Measurements from ENCODE around the gene PLAGL2.

Gene PLAGL2

DNA sequence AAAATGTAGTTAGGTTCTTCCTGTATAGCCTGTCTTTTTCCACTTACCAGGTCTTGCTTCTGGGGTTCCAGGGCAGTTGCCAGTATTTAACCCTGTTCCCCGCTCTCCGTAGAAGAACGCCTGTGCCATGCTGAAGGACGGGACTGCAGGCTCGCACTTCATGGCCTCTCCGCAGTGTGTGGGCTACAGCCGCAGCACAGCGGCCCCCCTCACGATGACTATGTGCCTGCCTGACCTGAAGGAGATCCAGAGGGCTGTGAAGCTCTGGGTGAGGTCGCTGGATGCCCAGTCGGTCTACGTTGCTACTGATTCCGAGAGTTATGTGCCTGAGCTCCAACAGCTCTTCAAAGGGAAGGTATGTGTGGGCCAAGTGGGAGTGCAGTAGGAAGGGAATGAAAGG lies 23.2 kb upstream of the PLAGL2 start:
- no peak for DNase-seq

DNA sequence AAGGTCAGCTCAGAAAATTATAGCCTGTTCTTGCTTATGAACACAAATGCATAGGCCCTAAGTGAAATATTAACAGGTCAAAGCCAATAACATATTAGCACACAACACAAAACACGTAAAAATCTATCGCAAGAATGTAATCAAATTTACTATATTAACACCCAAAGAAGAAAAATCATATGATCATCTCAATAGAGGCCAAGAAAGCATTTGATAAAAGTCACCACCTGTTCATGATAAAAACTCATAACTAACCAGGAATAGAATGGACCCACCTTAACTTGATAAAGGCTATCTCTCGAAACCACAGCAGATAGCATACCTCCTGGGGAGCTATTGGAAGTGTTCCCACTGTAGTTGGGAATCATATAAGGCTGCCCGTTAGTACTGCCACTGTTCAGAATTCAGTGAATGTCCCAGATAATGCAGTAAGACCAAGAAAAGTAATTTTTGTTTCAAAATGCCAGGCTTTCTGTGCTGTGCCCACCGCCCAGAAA lies 21.8 kb upstream of the PLAGL2 start:
- DNase-seq: no peak

GRCh38 chr20:32227744-32228688 lies 20.5 kb upstream of the PLAGL2 start:
- no peak for DNase-seq

DNA sequence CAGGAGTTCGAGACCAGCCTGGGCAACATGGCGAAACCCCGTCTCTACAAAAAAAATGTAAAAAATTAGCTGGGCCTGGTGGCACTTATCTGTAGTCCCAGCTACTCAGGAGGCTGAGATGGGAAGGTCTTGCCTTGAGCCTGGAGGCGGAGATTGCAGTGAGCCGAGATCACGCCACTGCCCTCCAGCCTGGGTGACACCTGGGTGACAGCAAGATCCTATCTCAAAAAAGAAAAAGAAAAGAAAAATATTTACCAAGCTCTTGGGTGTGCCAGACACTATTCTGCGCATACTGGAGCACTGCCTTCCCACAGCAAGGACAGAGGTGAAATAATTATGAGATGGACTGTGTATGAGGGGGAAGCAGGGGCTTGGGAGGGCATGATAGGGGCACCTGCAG lies 19.8 kb upstream of the PLAGL2 start:
- no peak for DNase-seq

DNA sequence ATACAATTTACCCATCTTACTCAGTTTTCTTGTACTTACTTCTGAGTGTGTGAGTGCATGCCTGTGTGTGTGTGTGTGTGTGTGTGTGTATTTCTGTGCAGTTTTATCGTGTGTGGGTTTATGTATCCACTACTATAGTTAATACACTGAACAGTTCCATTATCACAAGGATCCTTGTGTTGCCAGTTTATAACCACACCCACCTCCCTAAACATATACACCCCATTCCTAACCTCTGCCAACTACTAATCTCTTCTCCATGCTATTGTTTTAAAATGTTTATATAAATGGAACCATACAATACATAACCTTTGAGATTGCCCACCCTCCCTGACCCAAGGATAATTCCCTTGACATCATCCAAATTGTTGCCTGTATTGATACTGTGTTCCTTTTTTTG lies 18.8 kb upstream of the PLAGL2 start:
- DNase-seq: no peak

DNA sequence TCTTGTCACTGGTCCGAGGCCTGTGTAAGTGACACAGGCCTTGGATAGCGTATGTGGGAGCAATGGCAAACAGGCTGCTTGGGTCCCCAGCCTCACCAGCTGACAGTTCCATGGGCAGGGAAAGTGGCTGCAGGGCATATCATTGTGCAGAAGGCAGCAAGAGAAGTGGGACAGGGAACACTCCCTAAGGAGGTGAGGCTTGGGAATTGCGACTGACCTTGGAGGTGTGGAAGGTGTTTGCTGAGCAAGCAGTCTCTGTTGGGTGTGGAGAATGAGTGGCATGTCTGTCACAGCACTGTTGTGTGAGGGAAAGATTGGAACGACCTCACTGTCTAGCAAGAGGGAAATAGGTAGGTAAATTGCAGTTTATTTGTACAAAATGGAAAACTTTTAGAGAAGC lies 16.9 kb upstream of the PLAGL2 start:
- DNase-seq: no peak

DNA sequence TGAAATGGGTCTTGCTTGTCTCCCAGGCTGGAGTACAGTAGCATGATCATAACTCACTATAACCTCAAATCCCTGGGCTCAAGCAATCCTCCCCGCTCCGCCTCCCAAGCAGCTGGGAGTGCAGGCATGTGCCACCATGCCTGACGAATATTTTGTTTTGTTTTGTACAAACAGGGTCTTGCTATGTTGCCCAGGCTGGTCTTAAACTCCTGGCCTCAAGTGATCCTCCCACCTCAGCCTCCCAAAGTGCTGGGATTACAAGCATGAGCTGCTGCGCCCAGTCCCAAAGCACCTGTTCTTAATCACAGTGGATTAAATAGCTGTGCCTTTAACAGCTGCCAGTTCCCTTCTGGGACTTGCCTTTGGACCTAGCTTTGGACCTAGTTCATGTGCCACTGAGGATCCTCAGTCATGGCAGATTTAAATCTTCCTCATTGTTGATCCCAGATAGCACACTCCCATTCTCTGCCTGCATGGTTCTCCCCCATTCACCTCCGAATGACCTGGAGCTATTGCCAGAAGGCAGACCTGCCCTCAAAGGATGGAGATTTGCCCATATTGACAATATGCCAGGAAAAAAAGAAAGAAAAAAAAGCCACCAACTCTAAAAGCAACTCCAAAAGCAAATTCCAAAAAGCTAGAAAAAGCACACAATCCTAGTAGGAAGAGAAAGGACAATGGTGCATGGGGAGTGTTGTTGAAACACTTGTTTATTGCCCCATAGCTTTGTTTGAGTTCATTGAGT lies 10.8 kb upstream of the PLAGL2 start:
- no peak for DNase-seq

- no peak for DNase-seq
These were observed 8.9 kb upstream of the PLAGL2 start for GRCh38 chr20:32216179-32217142.

DNA sequence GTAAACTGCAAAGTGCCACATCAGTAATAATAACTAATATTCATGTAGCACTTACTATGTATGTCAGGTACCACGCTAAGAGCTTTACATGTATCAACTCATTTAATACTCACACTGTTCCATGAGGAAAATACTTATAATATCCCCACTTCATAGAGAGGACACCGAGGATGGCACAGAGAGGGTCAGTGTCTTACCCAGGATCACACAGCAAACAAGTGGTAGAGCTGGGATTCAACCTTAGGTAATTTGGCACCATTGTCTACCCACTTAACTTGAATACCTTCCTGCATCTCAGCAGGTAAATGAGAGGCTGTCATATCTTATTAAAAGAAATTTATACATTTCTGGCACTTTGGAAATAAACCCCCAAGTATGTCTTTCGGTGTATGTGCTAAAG lies 8.2 kb upstream of the PLAGL2 start:
- no peak for DNase-seq

GRCh38 chr20:32215147-32215546 lies 7.6 kb upstream of the PLAGL2 start:
- DNase-seq: no peak

DNA sequence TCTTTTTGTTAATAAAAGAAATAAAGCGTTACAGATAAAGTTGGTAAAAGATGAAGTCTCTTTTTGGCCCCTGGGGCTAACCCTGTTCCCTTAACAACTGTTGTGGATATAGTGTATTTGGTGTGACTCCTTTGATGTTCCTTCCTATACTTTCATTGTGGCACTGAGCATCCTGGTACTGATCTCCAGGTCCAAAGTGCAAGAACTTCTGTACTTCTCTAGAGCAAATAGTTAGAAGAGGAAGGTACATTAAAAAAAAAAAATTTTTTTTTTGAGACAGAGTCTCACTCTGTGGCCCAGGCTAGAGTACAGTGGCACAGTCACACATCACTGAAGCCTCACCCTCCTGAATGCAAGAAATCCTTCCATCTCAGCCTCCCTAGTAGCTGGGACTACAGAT lies 6.3 kb upstream of the PLAGL2 start:
- DNase-seq: no peak

DNA sequence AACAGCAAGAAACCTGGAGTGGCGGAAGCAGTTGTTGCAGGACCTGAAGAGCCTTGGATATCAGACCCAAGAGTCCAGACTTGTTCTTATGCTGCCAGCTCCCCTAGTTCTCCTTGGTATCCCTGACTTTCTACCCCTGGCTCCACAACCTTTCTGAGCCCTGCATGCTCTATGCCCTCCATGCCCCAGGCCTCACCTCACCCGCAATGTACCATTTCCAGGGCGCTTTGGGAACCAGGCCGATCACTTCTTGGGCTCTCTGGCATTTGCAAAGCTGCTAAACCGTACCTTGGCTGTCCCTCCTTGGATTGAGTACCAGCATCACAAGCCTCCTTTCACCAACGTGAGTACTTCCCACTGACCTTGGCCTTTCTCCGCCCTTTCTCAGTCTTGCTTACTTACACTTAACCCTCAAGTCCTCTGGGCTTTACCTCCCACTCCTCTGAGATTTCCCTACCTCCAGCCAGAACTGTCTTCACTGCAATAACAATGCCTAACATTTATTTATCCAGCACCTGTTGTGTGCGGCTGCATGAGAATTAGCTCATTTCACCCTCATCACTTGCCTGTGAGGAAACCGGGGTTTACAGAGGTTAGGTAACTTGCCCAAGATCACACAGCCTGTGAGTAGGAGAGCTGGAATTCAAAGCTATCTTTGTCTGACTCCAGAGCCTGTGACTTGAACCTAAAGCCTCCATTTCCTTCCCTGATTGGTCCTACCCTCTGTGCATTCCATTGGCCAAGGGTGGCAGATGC lies 2.5 kb upstream of the PLAGL2 start:
- DNase-seq: no peak

GRCh38 chr20:32208499-32209154 lies 1.1 kb upstream of the PLAGL2 start:
- no peak for DNase-seq

DNA sequence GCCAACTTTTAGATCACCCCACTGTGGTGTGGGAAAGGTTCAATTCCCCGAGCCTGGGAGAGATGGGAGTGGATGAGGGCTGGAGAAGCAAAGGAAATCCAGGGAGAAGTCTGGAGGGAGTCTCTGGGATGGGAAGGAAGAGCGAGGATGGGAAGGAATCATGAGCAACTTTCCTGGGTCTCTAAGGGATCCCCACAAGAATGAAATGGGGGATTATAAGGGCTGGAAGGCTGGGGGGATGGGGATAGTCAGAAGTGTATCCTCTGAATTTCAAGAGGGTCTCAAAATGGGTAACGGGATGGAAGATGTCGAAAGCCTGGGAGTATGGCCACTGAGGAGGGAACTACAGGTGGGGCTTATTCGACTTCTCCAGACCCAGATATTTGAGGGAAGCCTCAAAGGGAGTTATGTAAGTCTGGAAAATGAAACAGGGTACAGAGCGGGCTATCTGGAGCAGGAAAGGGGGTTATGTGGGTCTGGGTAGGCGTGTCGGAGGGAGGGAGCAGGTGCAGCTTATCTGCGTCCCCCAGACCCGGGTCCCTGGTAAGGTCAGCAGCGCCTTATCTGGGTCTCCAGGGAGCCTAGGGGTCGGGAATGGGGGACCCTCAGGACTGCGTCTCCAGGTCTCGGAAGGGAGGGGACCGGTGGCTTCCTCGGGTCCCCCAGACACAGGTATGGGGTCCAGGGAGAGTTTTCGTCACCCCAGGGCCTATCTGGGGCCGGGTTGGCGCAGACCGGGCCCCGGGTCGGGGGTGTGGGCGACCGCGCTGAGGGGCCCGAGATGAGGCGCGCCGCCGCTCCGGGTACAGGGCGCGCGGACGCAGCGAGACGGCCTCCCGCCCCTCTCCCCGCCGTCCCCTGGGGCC lies 550 bp downstream of the PLAGL2 start:
- DNase-seq: no peak

- DNase-seq: no peak
These were observed 1.4 kb downstream of the PLAGL2 start for GRCh38 chr20:32205843-32206759.

DNA sequence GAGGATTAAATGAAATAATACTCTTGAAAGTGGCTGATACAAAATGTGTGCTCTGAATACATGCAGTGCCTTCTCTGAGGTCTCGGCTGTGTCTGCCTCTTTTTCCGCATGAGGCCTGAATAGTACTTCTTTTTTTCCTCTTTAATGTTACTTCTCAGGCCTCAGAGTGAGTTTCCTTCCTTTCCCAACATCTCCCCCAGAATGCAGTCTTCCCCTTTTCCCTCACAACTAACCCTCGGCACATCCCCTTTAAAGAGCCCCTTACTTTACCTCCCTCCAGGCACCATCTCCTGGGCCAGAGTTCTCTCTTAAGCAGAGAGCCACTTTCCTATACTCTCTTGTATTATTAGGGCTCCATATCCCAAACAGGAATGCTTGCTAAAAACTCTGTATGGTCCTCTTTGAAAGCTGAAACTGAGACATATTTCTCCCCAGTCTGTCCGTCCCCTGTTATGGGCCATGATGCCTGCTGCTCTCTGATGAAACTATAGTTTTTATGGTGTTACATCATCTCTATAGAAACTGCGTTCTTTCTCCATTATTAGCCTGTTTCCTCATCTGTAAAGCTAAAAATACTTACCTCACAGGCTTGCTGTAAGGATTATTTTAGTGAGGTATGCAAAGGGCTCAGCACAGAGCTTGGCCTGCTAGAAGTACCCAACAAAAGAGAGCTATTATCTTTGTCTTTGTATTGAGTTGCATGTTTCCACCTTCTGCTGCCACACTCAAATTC lies 2.3 kb downstream of the PLAGL2 start:
- no peak for DNase-seq

DNA sequence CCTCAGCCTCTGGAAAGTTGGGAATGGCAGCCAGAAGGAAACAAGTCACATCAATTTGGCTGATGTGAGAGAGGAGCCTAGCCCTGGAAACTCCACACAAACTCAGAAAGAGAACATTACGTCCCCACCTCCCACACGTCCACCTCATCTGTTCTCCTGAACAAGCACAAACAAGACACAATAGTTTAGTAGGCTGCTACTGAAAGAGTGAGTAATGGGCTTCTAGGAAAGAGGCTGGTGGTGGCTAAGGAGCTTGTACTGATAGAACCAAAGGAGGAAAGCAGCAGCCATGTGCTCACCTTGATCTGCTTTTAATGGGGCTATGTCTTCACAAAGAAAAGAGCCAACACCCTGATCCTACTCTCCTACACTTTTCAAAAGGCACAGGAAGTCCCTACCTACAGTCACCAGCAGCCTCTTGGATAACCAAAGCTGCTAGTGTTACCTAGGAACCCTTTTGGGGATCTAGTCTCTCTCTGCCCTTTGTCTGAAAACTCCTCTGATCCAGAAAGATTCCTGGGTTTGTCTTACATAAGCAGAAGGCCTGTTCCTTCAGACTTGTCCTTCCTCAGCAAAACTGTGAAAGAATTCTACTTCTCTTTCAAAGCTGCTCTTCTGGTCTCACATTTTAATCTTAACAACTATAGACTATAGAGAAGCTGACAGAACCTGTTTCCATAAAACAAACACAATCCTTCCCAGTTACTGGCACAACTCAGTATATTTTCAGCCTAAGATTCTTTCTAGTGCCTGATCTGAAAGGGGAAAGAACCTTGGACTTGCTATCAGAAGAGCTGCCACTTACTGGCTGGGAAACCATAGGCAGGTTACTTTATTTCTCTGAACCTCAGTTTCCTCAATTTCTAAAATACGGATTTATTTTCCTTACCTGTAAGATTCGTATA lies 3.1 kb downstream of the PLAGL2 start:
- DNase-seq: no peak

All from central memory CD4-positive, alpha-beta T cell (primary cell).